A673 (cell line): Measurements from ENCODE around the gene ORAI3. TPM values are rescaled to one million over a fixed set of nuclear protein-coding genes. Genes with fewer than 3 reads are reported as not detected.

ENCODE experiments used
- BruUV-seq: library from RNA; stranded (reverse); fragments of 400-500 nt; replicated peaks from 2 replicates; lab custom pipeline; 2021; lab: Mats Ljungman, UMichigan
- CTCF ChIA-PET: fragments of 300-600 bp; sonication (Branson Sonifier 250); formaldehyde crosslinking; loops from one replicate; lab custom pipeline; 2022; ENCODE audit warnings: antibody characterized with exemption; lab: Charles Lee
- POLR2A ChIA-PET: fragments of 300-600 bp; sonication (Branson Sonifier 250); formaldehyde crosslinking; loops from one replicate; lab custom pipeline; 2022; ENCODE audit warnings: antibody characterized with exemption; ENCODE audit not compliant: low non-redundant PET; lab: Charles Lee
- DNase-seq: peaks from one replicate; pipeline ENCODE4 v3.0.0-alpha.2; 2015; ENCODE audit warnings: low spot score
- H3K27ac ChIP-seq: fragments of 200-600 bp; sonication (generic); 2 replicates; pipeline ENCODE4 v1.5.1; 2016; ENCODE audit warnings: mixed run types, low read depth, mild to moderate bottlenecking, mixed read lengths, antibody characterized with exemption, low read length; ENCODE audit not compliant: poor library complexity, severe bottlenecking
- H3K27me3 ChIP-seq: fragments of 200-600 bp; sonication (generic); replicated peaks from 2 replicates; pipeline ENCODE4 v1.6.1; 2017; ENCODE audit warnings: mixed run types, low read depth, mild to moderate bottlenecking, mixed read lengths, antibody characterized with exemption, low read length; ENCODE audit not compliant: insufficient read depth, poor library complexity
- H3K36me3 ChIP-seq: fragments of 200-600 bp; sonication (generic); 2 replicates; pipeline ENCODE4 v1.6.1; 2016; ENCODE audit warnings: mixed run types, mild to moderate bottlenecking, mixed read lengths, antibody characterized with exemption, low read length; ENCODE audit not compliant: insufficient read depth, poor library complexity, severe bottlenecking
- H3K4me1 ChIP-seq: fragments of 200-600 bp; sonication (generic); 2 replicates; pipeline ENCODE4 v1.6.1; 2017; ENCODE audit warnings: mixed run types, mild to moderate bottlenecking, mixed read lengths, antibody characterized with exemption, low read length; ENCODE audit not compliant: insufficient read depth, poor library complexity, severe bottlenecking
- H3K4me3 ChIP-seq: fragments of 200-600 bp; sonication (generic); 2 replicates; pipeline ENCODE4 v1.5.1; 2016; ENCODE audit warnings: low read depth, mixed run types, mild to moderate bottlenecking, mixed read lengths, low read length; ENCODE audit not compliant: poor library complexity, severe bottlenecking
- H3K9me3 ChIP-seq: fragments of 200-600 bp; sonication (generic); 2 replicates; pipeline ENCODE4 v1.6.1; 2016; ENCODE audit warnings: mixed run types, low read depth, mild to moderate bottlenecking, mixed read lengths, antibody characterized with exemption, low read length; ENCODE audit not compliant: poor library complexity, severe bottlenecking
- EZH2 ChIP-seq: fragments of 200-600 bp; sonication (generic); IDR thresholded peaks from 2 replicates; pipeline ENCODE4 v1.6.1; 2017; ENCODE audit warnings: borderline replicate concordance, low read depth, mild to moderate bottlenecking, mixed read lengths, antibody characterized with exemption, low read length; ENCODE audit not compliant: poor library complexity, severe bottlenecking
- intact Hi-C: fragments of 100-400 bp; cut with micrococcal nuclease; formaldehyde crosslinking; loops from one replicate; pipeline ENCODE4 v1.10.0; 2022; ENCODE audit not compliant: unreplicated experiment
- total RNA-seq: library from RNA; stranded (reverse); gene quantifications from 2 replicates; pipeline ENCODE4 v1.2.3, GENCODE V29; 2021
- TF ChIP-seq, protein P1 (sequence below): fragments of 300-800, 200-600 bp; sonication (generic); conservative IDR thresholded peaks from 2 replicates; pipeline ENCODE4 v1.5.1; 2017; ENCODE audit warnings: low read depth, mild to moderate bottlenecking, antibody characterized with exemption, low read length, moderate library complexity, mixed read lengths

The ORAI3 gene
- total RNA-seq, 1 experiment from 2014 or later: 2.1 TPM

DNA sequence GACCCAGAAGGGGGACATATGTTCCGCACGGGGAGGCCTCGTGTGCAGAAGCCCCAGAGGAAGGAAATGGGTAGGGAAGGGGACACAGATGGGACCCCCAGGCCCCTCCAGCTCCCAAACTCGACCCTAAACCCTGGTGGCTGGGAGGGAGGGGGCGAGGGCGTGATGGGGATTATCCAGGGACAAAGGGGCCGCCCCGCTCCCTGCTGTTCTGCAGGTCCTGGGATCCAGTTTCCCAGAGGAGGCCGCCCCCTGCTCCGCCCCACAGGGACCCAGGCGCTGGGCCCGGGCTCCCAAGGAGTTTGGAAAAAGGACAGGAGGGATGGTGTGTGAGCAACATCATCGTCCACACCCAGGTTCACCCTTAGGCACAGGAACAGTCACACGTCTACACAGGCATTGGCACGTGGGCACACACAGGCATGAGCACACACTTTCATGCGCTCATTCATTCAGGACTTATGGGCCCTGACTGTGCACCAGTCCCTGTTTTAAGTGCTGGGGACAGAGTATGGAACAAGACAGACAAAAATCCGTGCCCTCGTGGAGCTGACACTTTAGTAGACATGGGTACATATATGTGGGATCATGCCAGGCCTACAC, 38.3 kb upstream of the ORAI3 start:
- Histone ChIP-seq H3K27ac (no peak overlapping the region), H3K9me3 (no peaks in the 10 kb centered on the region), H3K4me1 (no peaks in the 10 kb centered on the region), H3K4me3 (no peak overlapping the region), H3K27me3 (no peaks in the 10 kb centered on the region), H3K36me3 (no peaks in the 10 kb centered on the region)
- BruUV-seq: no TSS peak
- ChIA-PET CTCF (no interaction called here), POLR2A (no interaction called here)
- no peak for TF ChIP-seq EZH2
- no peak for DNase-seq
- intact Hi-C loops: no loop called here

DNA sequence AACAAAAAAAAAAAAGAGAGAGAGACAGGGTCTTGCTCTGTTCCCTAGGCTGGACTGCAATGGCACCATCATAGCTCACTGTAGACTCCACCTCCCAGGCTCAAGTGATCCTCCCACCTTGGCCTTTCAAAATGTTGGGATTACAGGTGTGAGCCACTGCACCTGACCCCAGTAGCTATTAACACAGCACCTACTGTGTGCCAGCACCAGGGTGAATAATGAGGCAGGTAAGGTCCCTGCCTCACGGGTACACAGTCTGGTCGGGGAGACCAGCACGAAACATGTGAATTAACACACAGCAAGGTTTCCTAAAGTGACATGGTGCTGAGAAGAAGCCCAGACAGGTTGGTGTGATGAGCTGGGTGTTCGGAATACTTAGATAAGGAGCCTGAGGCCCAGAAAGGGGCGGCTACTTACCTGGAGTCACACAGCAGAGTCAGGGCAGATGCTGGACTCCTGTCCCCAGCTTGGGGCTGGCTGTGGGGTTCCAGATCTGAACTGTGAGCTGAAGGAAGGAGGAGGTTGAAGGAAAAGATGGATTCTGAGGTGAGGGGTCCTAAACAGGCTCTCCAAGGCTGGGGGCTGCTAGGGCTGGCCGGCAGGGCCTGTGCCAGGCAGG, 36.0 kb upstream of the ORAI3 start:
- no peak overlapping the region for H3K4me3 ChIP-seq
- H3K27me3 ChIP-seq: no peaks in the 10 kb centered on the region
- H3K27ac ChIP-seq: no peak overlapping the region
- no TSS peak for BruUV-seq
- ChIA-PET CTCF (no interaction called here), POLR2A (no interaction called here)
- intact Hi-C loops: no loop called here
- no peaks in the 10 kb centered on the region for H3K36me3 ChIP-seq
- no peaks in the 10 kb centered on the region for H3K9me3 ChIP-seq
- no peak for TF ChIP-seq EZH2
- TF ChIP-seq, protein P1, sequence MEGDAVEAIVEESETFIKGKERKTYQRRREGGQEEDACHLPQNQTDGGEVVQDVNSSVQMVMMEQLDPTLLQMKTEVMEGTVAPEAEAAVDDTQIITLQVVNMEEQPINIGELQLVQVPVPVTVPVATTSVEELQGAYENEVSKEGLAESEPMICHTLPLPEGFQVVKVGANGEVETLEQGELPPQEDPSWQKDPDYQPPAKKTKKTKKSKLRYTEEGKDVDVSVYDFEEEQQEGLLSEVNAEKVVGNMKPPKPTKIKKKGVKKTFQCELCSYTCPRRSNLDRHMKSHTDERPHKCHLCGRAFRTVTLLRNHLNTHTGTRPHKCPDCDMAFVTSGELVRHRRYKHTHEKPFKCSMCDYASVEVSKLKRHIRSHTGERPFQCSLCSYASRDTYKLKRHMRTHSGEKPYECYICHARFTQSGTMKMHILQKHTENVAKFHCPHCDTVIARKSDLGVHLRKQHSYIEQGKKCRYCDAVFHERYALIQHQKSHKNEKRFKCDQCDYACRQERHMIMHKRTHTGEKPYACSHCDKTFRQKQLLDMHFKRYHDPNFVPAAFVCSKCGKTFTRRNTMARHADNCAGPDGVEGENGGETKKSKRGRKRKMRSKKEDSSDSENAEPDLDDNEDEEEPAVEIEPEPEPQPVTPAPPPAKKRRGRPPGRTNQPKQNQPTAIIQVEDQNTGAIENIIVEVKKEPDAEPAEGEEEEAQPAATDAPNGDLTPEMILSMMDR: no peak
- H3K4me1 ChIP-seq: no peaks in the 10 kb centered on the region
- no peak for DNase-seq

DNA sequence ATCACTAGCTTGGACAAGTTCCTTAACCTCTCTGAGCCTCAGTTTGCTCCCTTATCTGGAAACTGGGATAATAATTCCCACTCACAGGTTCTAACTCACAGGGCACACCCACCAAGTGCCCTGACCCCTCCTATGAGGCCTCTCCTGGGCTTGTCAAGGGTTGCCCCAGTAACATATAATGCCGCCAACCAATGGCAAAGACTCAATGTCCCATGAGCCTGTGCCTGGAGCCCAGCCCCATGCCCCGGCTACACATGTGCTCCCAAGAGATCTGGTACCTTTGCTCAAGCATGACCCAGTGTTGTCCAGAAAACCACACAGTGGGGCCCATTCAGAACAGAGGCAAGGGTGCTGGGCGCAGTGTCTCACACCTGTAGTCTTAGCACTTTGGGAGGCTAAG, 34.0 kb upstream of the ORAI3 start:
- Histone ChIP-seq H3K36me3 (no peaks in the 10 kb centered on the region), H3K4me1 (no peaks in the 10 kb centered on the region), H3K27ac (no peak overlapping the region), H3K9me3 (no peaks in the 10 kb centered on the region), H3K27me3 (no peaks in the 10 kb centered on the region), H3K4me3 (no peak overlapping the region)
- POLR2A ChIA-PET: no interaction called here
- CTCF ChIA-PET: no interaction called here
- intact Hi-C loops: no loop called here
- DNase-seq: no peak
- no peak for TF ChIP-seq EZH2
- TF ChIP-seq, protein P1: no peak
- no TSS peak for BruUV-seq
